ENCODE measurements around the gene ANO8. TPM values are rescaled to one million over a fixed set of nuclear protein-coding genes. Genes with fewer than 3 reads are reported as not detected.

ANO8 gene
- total RNA-seq, 1 donor from 2014 or later = 6.6 TPM

- peaks cover 9% of the 10 kb centered on the region for H3K27me3 Mint-ChIP-seq
- H3K9me3 Mint-ChIP-seq = no peaks in the 10 kb centered on the region
- peaks cover 7% of the 10 kb centered on the region for H3K4me1 Mint-ChIP-seq
- peak; percentile 79 for DNase-seq
- H3K27ac Mint-ChIP-seq = peak overlapping the region; percentile 51
- peaks cover 8% of the 10 kb centered on the region for H3K36me3 Mint-ChIP-seq (ENCODE audit: low read depth)
- peak overlapping the region; percentile 71 for H3K4me3 Mint-ChIP-seq
- intact Hi-C loops (cut with micrococcal nuclease) = no loop called here
Measured at GRCh38 chr19:17327654-17328516, 6.8 kb downstream of the ANO8 start.

GRCh38 chr19:17327068-17327653 lies 7.5 kb downstream of the ANO8 start:
- H3K27me3 Mint-ChIP-seq = peaks cover 9% of the 10 kb centered on the region
- no peaks in the 10 kb centered on the region for H3K9me3 Mint-ChIP-seq
- intact Hi-C loops (cut with micrococcal nuclease) = no loop called here
- H3K27ac Mint-ChIP-seq = no peak overlapping the region
- no peak for DNase-seq
- peaks cover 3% of the 10 kb centered on the region for H3K4me1 Mint-ChIP-seq
- H3K4me3 Mint-ChIP-seq = no peak overlapping the region
- peaks cover 9% of the 10 kb centered on the region for H3K36me3 Mint-ChIP-seq (ENCODE audit: low read depth)

GRCh38 chr19:17326595-17326966 lies 8.1 kb downstream of the ANO8 start:
- intact Hi-C loops (cut with micrococcal nuclease) = no loop called here
- no peak overlapping the region for H3K27ac Mint-ChIP-seq
- DNase-seq = no peak
- H3K9me3 Mint-ChIP-seq = no peaks in the 10 kb centered on the region
- no peak overlapping the region for H3K4me3 Mint-ChIP-seq
- H3K4me1 Mint-ChIP-seq = peaks cover 3% of the 10 kb centered on the region
- H3K36me3 Mint-ChIP-seq (ENCODE audit: low read depth) = peaks cover 10% of the 10 kb centered on the region
- H3K27me3 Mint-ChIP-seq = peaks cover 9% of the 10 kb centered on the region

GRCh38 chr19:17325881-17326594 lies 8.6 kb downstream of the ANO8 start:
- H3K4me3 Mint-ChIP-seq = no peak overlapping the region
- H3K27me3 Mint-ChIP-seq = peaks cover 9% of the 10 kb centered on the region
- intact Hi-C loops (cut with micrococcal nuclease) = no loop called here
- peaks cover 10% of the 10 kb centered on the region for H3K36me3 Mint-ChIP-seq (ENCODE audit: low read depth)
- no peak for DNase-seq
- peaks cover 3% of the 10 kb centered on the region for H3K4me1 Mint-ChIP-seq
- no peaks in the 10 kb centered on the region for H3K9me3 Mint-ChIP-seq
- H3K27ac Mint-ChIP-seq = no peak overlapping the region

GRCh38 chr19:17325133-17325532 lies 9.5 kb downstream of the ANO8 start:
- Mint-ChIP-seq H3K36me3 (ENCODE audit: low read depth) (peaks cover 13% of the 10 kb centered on the region), H3K4me3 (no peak overlapping the region), H3K27me3 (peaks cover 5% of the 10 kb centered on the region), H3K9me3 (no peaks in the 10 kb centered on the region), H3K4me1 (peaks cover 3% of the 10 kb centered on the region), H3K27ac (no peak overlapping the region)
- intact Hi-C loops (cut with micrococcal nuclease) = no loop called here
- no peak for DNase-seq

GRCh38 chr19:17324357-17325114 lies 10.1 kb downstream of the ANO8 start:
- DNase-seq = no peak
- peaks cover 15% of the 10 kb centered on the region for H3K36me3 Mint-ChIP-seq (ENCODE audit: low read depth)
- no peaks in the 10 kb centered on the region for H3K27me3 Mint-ChIP-seq
- no peak overlapping the region for H3K27ac Mint-ChIP-seq
- intact Hi-C loops (cut with micrococcal nuclease) = no loop called here
- no peaks in the 10 kb centered on the region for H3K9me3 Mint-ChIP-seq
- H3K4me1 Mint-ChIP-seq = no peaks in the 10 kb centered on the region
- H3K4me3 Mint-ChIP-seq = no peak overlapping the region

GRCh38 chr19:17323964-17324332 lies 10.7 kb downstream of the ANO8 start:
- H3K4me1 Mint-ChIP-seq = no peaks in the 10 kb centered on the region
- intact Hi-C loops (cut with micrococcal nuclease) = no loop called here
- H3K27ac Mint-ChIP-seq = no peak overlapping the region
- H3K9me3 Mint-ChIP-seq = no peaks in the 10 kb centered on the region
- DNase-seq = no peak
- H3K27me3 Mint-ChIP-seq = no peaks in the 10 kb centered on the region
- no peak overlapping the region for H3K4me3 Mint-ChIP-seq
- H3K36me3 Mint-ChIP-seq (ENCODE audit: low read depth) = peaks cover 15% of the 10 kb centered on the region

GRCh38 chr19:17323300-17323963 lies 11.2 kb downstream of the ANO8 start:
- intact Hi-C loops (cut with micrococcal nuclease) = no loop called here
- Mint-ChIP-seq H3K27me3 (no peaks in the 10 kb centered on the region), H3K27ac (no peak overlapping the region), H3K36me3 (ENCODE audit: low read depth) (peaks cover 15% of the 10 kb centered on the region), H3K4me1 (no peaks in the 10 kb centered on the region), H3K4me3 (no peak overlapping the region), H3K9me3 (no peaks in the 10 kb centered on the region)
- no peak for DNase-seq

GRCh38 chr19:17322854-17323253 lies 11.8 kb downstream of the ANO8 start:
- Mint-ChIP-seq H3K27ac (no peak overlapping the region), H3K4me3 (no peak overlapping the region), H3K36me3 (ENCODE audit: low read depth) (peaks cover 16% of the 10 kb centered on the region), H3K27me3 (no peaks in the 10 kb centered on the region), H3K4me1 (no peaks in the 10 kb centered on the region), H3K9me3 (no peaks in the 10 kb centered on the region)
- intact Hi-C loops (cut with micrococcal nuclease) = no loop called here
- DNase-seq = no peak

- no peaks in the 10 kb centered on the region for H3K9me3 Mint-ChIP-seq
- intact Hi-C loops (cut with micrococcal nuclease) = no loop called here
- no peak overlapping the region for H3K4me3 Mint-ChIP-seq
- no peaks in the 10 kb centered on the region for H3K27me3 Mint-ChIP-seq
- peaks cover 20% of the 10 kb centered on the region for H3K36me3 Mint-ChIP-seq (ENCODE audit: low read depth)
- DNase-seq = no peak
- H3K27ac Mint-ChIP-seq = no peak overlapping the region
- H3K4me1 Mint-ChIP-seq = no peaks in the 10 kb centered on the region
Measured at GRCh38 chr19:17321655-17322489, 12.8 kb downstream of the ANO8 start.

- H3K9me3 Mint-ChIP-seq = no peaks in the 10 kb centered on the region
- no peak for DNase-seq
- no peaks in the 10 kb centered on the region for H3K4me1 Mint-ChIP-seq
- no peak overlapping the region for H3K4me3 Mint-ChIP-seq
- no peaks in the 10 kb centered on the region for H3K27me3 Mint-ChIP-seq
- H3K27ac Mint-ChIP-seq = no peak overlapping the region
- intact Hi-C loops (cut with micrococcal nuclease) = no loop called here
- H3K36me3 Mint-ChIP-seq (ENCODE audit: low read depth) = peaks cover 31% of the 10 kb centered on the region
Measured at GRCh38 chr19:17320435-17320834, 14.2 kb downstream of the ANO8 start.

- intact Hi-C loops (cut with micrococcal nuclease) = no loop called here
- Mint-ChIP-seq H3K9me3 (no peaks in the 10 kb centered on the region), H3K27me3 (no peaks in the 10 kb centered on the region), H3K36me3 (ENCODE audit: low read depth) (peaks cover 32% of the 10 kb centered on the region), H3K4me3 (no peak overlapping the region), H3K27ac (no peak overlapping the region), H3K4me1 (no peaks in the 10 kb centered on the region)
- DNase-seq = no peak
Measured at GRCh38 chr19:17319473-17320238, 15.0 kb downstream of the ANO8 start.

Data from activated CD4-positive, alpha-beta T cell treated with anti-CD3 and anti-CD28 coated beads, Interleukin-2, amount 10 ng/mL, durations not matched to agents 24 days and 14 days (primary cell).